H1 (cell line): ENCODE results near the gene TMEM125. TPM values are rescaled to one million over a fixed set of nuclear protein-coding genes. Genes with fewer than 3 reads are reported as not detected.

Experiments
- BCL11A ChIP-seq, 2 experiments: IDR thresholded peaks; one replicate each; pipeline ENCODE4 v1.6.1; 2011; ENCODE audit warnings: low read depth in 2 of 2, low read length in 2 of 2, mild to moderate bottlenecking in 2 of 2
- BRCA1 ChIP-seq: IDR thresholded peaks from 2 replicates; pipeline ENCODE4 v1.6.1; 2012; ENCODE audit warnings: low read depth, low read length, improper control_type of control experiment
- CBX5 ChIP-seq: fragments of 300-800, 300-1000 bp; sonication (generic); IDR thresholded peaks from 2 replicates; pipeline ENCODE4 v1.7.1; 2016; ENCODE audit warnings: antibody characterized with exemption, low read length, low read depth
- EZH2 ChIP-seq: fragments of 200-600 bp; sonication (generic); IDR thresholded peaks from 2 replicates; pipeline ENCODE4 v1.7.1; 2012; ENCODE audit warnings: low read depth, mild to moderate bottlenecking, moderate library complexity, low read length, inconsistent platforms; ENCODE audit not compliant: severe bottlenecking
- JUN ChIP-seq: IDR thresholded peaks from 2 replicates; pipeline ENCODE4 v1.6.1; 2011; ENCODE audit warnings: low read depth, mild to moderate bottlenecking, improper control_type of control experiment, low read length
- POLR2AphosphoS5 ChIP-seq: IDR thresholded peaks from 2 replicates; pipeline ENCODE4 v1.6.1; 2011; ENCODE audit warnings: low read depth, low read length
- polyA plus RNA-seq, 7 experiments: library from polyadenylated mRNA; depleted of rRNA in 3 of 7; stranded (reverse) in 5 of 7; unstranded in 2 of 7; fragments of >200 nt in 5 of 7; fragments of 200-250 nt in 2 of 7; gene quantifications; 1 replicate in 5 of 7; 2 replicates in 1 of 7; 4 replicates in 1 of 7; pipeline versions ENCODE4 v1.2.1 to v1.2.3, GENCODE V29; 2011 to 2013; ENCODE audit warnings: missing spikeins in 2 of 7, mixed read lengths in 2 of 7
- total RNA-seq: library from RNA; stranded (reverse); fragmentation: NEBNext Ultra II Directional; extraction: Animal tissue kit (Norgen Biotek cat#: 25700); gene quantifications from 2 replicates; pipeline ENCODE4 v1.2.1, GENCODE V29; 2021

TMEM125 gene
- total and polyA plus RNA-seq, 2 of the 8 experiments (the other 6 are each of a cell fraction or from before 2014, with no cell fraction given), result 26.5 to 46.7 TPM

DNA sequence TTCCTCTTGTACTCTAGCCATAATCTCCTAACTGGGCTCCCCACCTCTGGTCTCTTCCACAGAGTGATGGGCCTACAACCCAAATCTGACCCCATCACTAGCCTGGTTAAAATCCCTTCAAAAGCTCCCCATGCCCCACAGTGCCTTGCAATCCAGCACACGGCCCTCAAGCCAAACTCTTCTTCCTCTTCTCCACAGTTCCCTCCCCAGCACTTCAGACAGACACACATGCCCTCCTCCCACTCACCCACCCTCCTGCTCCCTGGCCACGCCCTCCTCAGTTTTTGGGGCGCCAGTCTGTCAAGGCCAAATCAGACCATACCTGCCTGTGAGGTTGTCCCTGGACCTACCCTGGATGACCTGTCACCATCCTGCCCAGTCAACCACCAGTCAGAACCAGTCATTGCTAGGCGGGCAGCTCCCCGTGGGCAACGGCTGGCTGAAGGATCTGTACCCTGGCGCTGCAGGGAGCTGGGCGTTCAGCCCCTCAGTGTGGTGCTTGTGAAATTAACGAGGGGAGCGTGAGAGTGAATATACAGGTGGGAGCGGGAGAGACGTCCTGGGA is 14.8 kb downstream of the TMEM125 start (continued):
- TF ChIP-seq JUN (no peak), EZH2 (no peak), CBX5 (no peak), BCL11A (IDR thresholded peaks at IDR 0.05; ENCODE audit: low read depth in 2 of 2, low read length in 2 of 2) (no peak), BRCA1 (no peak), POLR2AphosphoS5 (no peak)
